ENCODE measurements around the gene NPB.

GRCh38 chr17:81869221-81870130 is 32.6 kb upstream of the NPB start:
- TF ChIP-seq POLR2A (IDR thresholded peaks at IDR 0.05): no peak
- TF ChIP-seq CTCF (IDR thresholded peaks at IDR 0.05): peak; percentile 88 to 92 (median 90)
- TF ChIP-seq POLR2AphosphoS5 (IDR thresholded peaks at IDR 0.05): no peak

Data from transverse colon (tissue), 4 donors.